H1 (cell line): Measurements from ENCODE around the gene UQCC3. TPM values are rescaled to one million over a fixed set of nuclear protein-coding genes. Genes with fewer than 3 reads are reported as not detected.

Experiments used
- CTCF ChIA-PET: fragments of 300-600 bp; sonication (Branson Sonifier 250); formaldehyde crosslinking; loops from one replicate; lab custom pipeline; 2021; ENCODE audit not compliant: partially characterized antibody; lab: Charles Lee
- POLR2A ChIA-PET: fragments of 300-600 bp; sonication (Branson Sonifier 250); formaldehyde crosslinking; loops from one replicate; lab custom pipeline; 2021; ENCODE audit warnings: inconsistent platforms; ENCODE audit not compliant: partially characterized antibody; lab: Charles Lee
- DNase-seq, 2 experiments: peaks; one replicate each; pipeline versions ENCODE4 v3.0.0 to v3.0.0-alpha.2; 2010 to 2022; ENCODE audit warnings: low spot score in 2 of 2, low read depth in 1 of 2, mixed read lengths in 1 of 2
- FAIRE-seq: peaks from 2 replicates; lab custom pipeline; 2011; peaks lifted over from hg19 to GRCh38; lab: Jason Lieb, UNC
- H2AFZ ChIP-seq: 2 replicates; pipeline ENCODE4 v1.8.1; 2012; ENCODE audit warnings: low read length, inconsistent platforms
- H2AK5ac ChIP-seq: 2 replicates; pipeline ENCODE4 v1.6.1; 2013; ENCODE audit warnings: low read depth, low read length
- H2BK120ac ChIP-seq: replicated peaks from 2 replicates; pipeline ENCODE3; 2013; ENCODE audit warnings: low read depth, low read length, inconsistent platforms
- H2BK12ac ChIP-seq: 2 replicates; pipeline ENCODE4 v1.6.1; 2013; ENCODE audit warnings: low read depth, low read length
- H2BK15ac ChIP-seq: 2 replicates; pipeline ENCODE4 v1.6.1; 2013; ENCODE audit warnings: low read length
- H2BK20ac ChIP-seq: 2 replicates; pipeline ENCODE4 v1.6.1; 2013; ENCODE audit warnings: low read length
- H2BK5ac ChIP-seq: 2 replicates; pipeline ENCODE4 v1.6.1; 2013; ENCODE audit warnings: low read depth, low read length
- H3K14ac ChIP-seq: 2 replicates; pipeline ENCODE4 v1.6.1; 2013; ENCODE audit warnings: inconsistent platforms; ENCODE audit not compliant: insufficient read length
- H3K18ac ChIP-seq: 2 replicates; pipeline ENCODE4 v1.6.1; 2013; ENCODE audit warnings: low read length; ENCODE audit errors: extremely low read depth
- H3K23ac ChIP-seq: 2 replicates; pipeline ENCODE4 v1.6.1; 2013; ENCODE audit warnings: inconsistent platforms; ENCODE audit not compliant: insufficient read length
- H3K23me2 ChIP-seq: 2 replicates; pipeline ENCODE4 v1.6.1; 2013; ENCODE audit warnings: low read depth, low read length
- H3K27ac ChIP-seq: 2 replicates; pipeline ENCODE4 v1.6.1; 2011; ENCODE audit warnings: low read depth, low read length, inconsistent platforms
- H3K27me3 ChIP-seq, 4 experiments: replicated peaks in 1 of 4; 1 replicate in 1 of 4; 2 replicates in 3 of 4; pipeline versions ENCODE4 v1.6.1 to v1.8.1; 2011 to 2013; ENCODE audit warnings: low read length in 3 of 4, mild to moderate bottlenecking in 3 of 4, inconsistent platforms in 2 of 4, mixed read lengths in 2 of 4, moderate library complexity in 1 of 4; ENCODE audit not compliant: control insufficient read depth in 3 of 4, insufficient read depth in 3 of 4; ENCODE audit errors: extremely low read depth in 1 of 4
- H3K36me3 ChIP-seq, 4 experiments: 2 replicates each; pipeline versions ENCODE4 v1.6.1 to v1.8.1; 2011 to 2013; ENCODE audit warnings: mild to moderate bottlenecking in 4 of 4, low read length in 3 of 4, moderate library complexity in 2 of 4, control low read depth in 1 of 4, inconsistent platforms in 1 of 4; ENCODE audit not compliant: insufficient read depth in 4 of 4, control insufficient read depth in 2 of 4
- H3K4ac ChIP-seq: replicated peaks from 2 replicates; pipeline ENCODE3; 2013; ENCODE audit warnings: low read length, low read depth, mixed read lengths, inconsistent platforms; ENCODE audit not compliant: insufficient read length
- H3K4me1 ChIP-seq, 4 experiments: replicated peaks in 1 of 4; 1 replicate in 1 of 4; 2 replicates in 3 of 4; pipeline versions ENCODE4 v1.6.1 to v1.8.1; 2011 to 2013; ENCODE audit warnings: low read length in 3 of 4, inconsistent platforms in 2 of 4, mixed read lengths in 1 of 4; ENCODE audit not compliant: insufficient read depth in 4 of 4, control insufficient read depth in 3 of 4
- H3K4me2 ChIP-seq, 2 experiments: 2 replicates each; pipeline versions ENCODE4 v1.6.1 to v1.8.1; 2011 to 2013; ENCODE audit warnings: low read depth in 2 of 2, low read length in 2 of 2, control low read depth in 1 of 2, inconsistent platforms in 1 of 2, mild to moderate bottlenecking in 1 of 2; ENCODE audit not compliant: insufficient read depth in 1 of 2
- H3K4me3 ChIP-seq, 4 experiments: fragments of 200-600, 300-600 bp in 1 of 4; sonication (generic), shearing (Covaris generic), sonication (Bioruptor Twin) in 1 of 4; 2 replicates each; pipeline versions ENCODE4 v1.5.1 to v1.8.1; 2011 to 2016; ENCODE audit warnings: low read length in 4 of 4, low read depth in 3 of 4, control low read depth in 2 of 4, inconsistent platforms in 2 of 4, mild to moderate bottlenecking in 2 of 4, mixed read lengths in 1 of 4, moderate library complexity in 1 of 4; ENCODE audit not compliant: insufficient read depth in 2 of 4; ENCODE audit errors: extremely low read depth in 1 of 4
- H3K56ac ChIP-seq: replicated peaks from 2 replicates; pipeline ENCODE3; 2013; ENCODE audit warnings: low read depth, mild to moderate bottlenecking, mixed read lengths, low read length, inconsistent platforms; ENCODE audit not compliant: insufficient read length
- H3K79me1 ChIP-seq: 2 replicates; pipeline ENCODE4 v1.6.1; 2013; ENCODE audit warnings: low read depth, low read length, control low read depth
- H3K79me2 ChIP-seq, 2 experiments: 2 replicates each; pipeline versions ENCODE4 v1.6.1 to v1.8.1; 2012 to 2013; ENCODE audit warnings: low read length in 2 of 2, mild to moderate bottlenecking in 2 of 2, inconsistent platforms in 1 of 2; ENCODE audit not compliant: insufficient read depth in 2 of 2, control insufficient read depth in 1 of 2
- H3K9ac ChIP-seq, 4 experiments: replicated peaks in 1 of 4; 1 replicate in 1 of 4; 2 replicates in 3 of 4; pipeline versions ENCODE4 v1.6.1 to v1.8.1; 2011 to 2013; ENCODE audit warnings: low read depth in 3 of 4, low read length in 3 of 4, control low read depth in 2 of 4, mild to moderate bottlenecking in 2 of 4, moderate library complexity in 2 of 4, inconsistent platforms in 1 of 4; ENCODE audit errors: extremely low read depth in 1 of 4
- H3K9me3 ChIP-seq, 2 experiments: 2 replicates each; pipeline versions ENCODE4 v1.6.1 to v1.8.1; 2012 to 2013; ENCODE audit warnings: mild to moderate bottlenecking in 2 of 2, moderate library complexity in 2 of 2, control low read depth in 1 of 2, inconsistent platforms in 1 of 2, low read depth in 1 of 2, low read length in 1 of 2, mixed read lengths in 1 of 2; ENCODE audit not compliant: insufficient read depth in 2 of 2
- H4K20me1 ChIP-seq, 2 experiments: replicated peaks in 1 of 2; 2 replicates each; pipeline versions ENCODE3 to v1.8.1; 2011 to 2013; ENCODE audit warnings: inconsistent platforms in 2 of 2, low read length in 2 of 2, mild to moderate bottlenecking in 1 of 2; ENCODE audit not compliant: insufficient read depth in 2 of 2, control insufficient read depth in 1 of 2
- H4K5ac ChIP-seq: 2 replicates; pipeline ENCODE4 v1.6.1; 2013; ENCODE audit warnings: low read length, low read depth, mixed read lengths, inconsistent platforms; ENCODE audit not compliant: insufficient read length
- H4K8ac ChIP-seq: 2 replicates; pipeline ENCODE4 v1.8.0; 2013; ENCODE audit warnings: mild to moderate bottlenecking, moderate library complexity, low read length, inconsistent platforms; ENCODE audit not compliant: insufficient read depth; ENCODE audit errors: extremely low read depth
- H4K91ac ChIP-seq: replicated peaks from 2 replicates; pipeline ENCODE3; 2013; ENCODE audit warnings: low read length, mixed read lengths, inconsistent platforms; ENCODE audit not compliant: insufficient read length
- POLR2A ChIP-seq, 2 experiments: IDR thresholded peaks; 1 replicate in 1 of 2; 2 replicates in 1 of 2; pipeline ENCODE4 v1.6.1; 2011; ENCODE audit warnings: low read depth in 2 of 2, low read length in 2 of 2, mild to moderate bottlenecking in 2 of 2; ENCODE audit errors: control extremely low read depth in 1 of 2
- SUZ12 ChIP-seq: fragments of 200-600 bp; sonication (generic); IDR thresholded peaks from 2 replicates; pipeline ENCODE4 v1.6.1; 2012; ENCODE audit warnings: mild to moderate bottlenecking, inconsistent platforms, low read length, moderate library complexity, mixed read lengths
- WGBS, 2 experiments: shearing (Covaris generic) in 1 of 2; methylation state at CpG; one replicate each; pipeline versions ENCODE4 v1.1.6 to v1.1.7; 2013 to 2015; ENCODE audit warnings: low lambda C conversion rate in 2 of 2, mixed read lengths in 2 of 2, inconsistent platforms in 1 of 2, low coverage in 1 of 2, missing lambda C conversion rate in 1 of 2; ENCODE audit not compliant: insufficient replicate concordance in 2 of 2, insufficient coverage in 1 of 2, insufficient read length in 1 of 2; ENCODE audit errors: extremely low coverage in 1 of 2, missing lambda C conversion rate in 1 of 2; 5-methylcytosine and 5-hydroxymethylcytosine counted together
- polyA plus RNA-seq, 7 experiments: library from polyadenylated mRNA; depleted of rRNA in 3 of 7; stranded (reverse) in 5 of 7; unstranded in 2 of 7; fragments of >200 nt in 5 of 7; fragments of 200-250 nt in 2 of 7; gene quantifications; 1 replicate in 5 of 7; 2 replicates in 1 of 7; 4 replicates in 1 of 7; pipeline versions ENCODE4 v1.2.1 to v1.2.3, GENCODE V29; 2011 to 2013; ENCODE audit warnings: missing spikeins in 2 of 7, mixed read lengths in 2 of 7
- total RNA-seq: library from RNA; stranded (reverse); fragmentation: NEBNext Ultra II Directional; extraction: Animal tissue kit (Norgen Biotek cat#: 25700); gene quantifications from 2 replicates; pipeline ENCODE4 v1.2.1, GENCODE V29; 2021

Gene UQCC3
- total and polyA plus RNA-seq, 2 of the 8 experiments (the other 6 are each of a cell fraction or from before 2014, with no cell fraction given), result 14.2 to 15.7 TPM

DNA sequence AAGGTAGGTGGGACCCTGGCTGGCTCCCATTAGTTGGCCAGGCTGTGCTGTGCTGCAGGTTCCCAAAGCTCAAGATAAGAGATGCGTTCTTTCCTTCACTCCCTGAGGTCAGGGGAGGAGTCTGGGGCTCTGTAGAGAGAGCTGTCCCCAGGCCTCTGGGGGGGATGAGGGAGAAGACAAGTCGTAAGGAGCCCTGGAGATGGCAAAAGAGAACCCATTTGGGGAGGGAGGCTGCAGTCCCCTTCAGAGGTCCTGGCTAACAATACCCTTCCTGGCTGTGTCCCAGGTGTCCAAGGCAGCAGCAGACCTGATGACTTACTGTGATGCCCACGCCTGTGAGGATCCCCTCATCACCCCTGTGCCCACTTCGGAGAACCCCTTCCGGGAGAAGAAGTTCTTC lies 36.9 kb downstream of the UQCC3 start:
- no peak overlapping the region for H2AFZ ChIP-seq
- no peaks in the 10 kb centered on the region for H4K20me1 ChIP-seq
- H3K14ac ChIP-seq, result no peak overlapping the region
- no peak overlapping the region for H3K4ac ChIP-seq
- no peak for TF ChIP-seq POLR2A (IDR thresholded peaks at IDR 0.05; ENCODE audit: control extremely low read depth in 1 of 2, low read depth in 2 of 2, low read length in 2 of 2)
- TF ChIP-seq SUZ12, result peak; percentile 28; the same call in 1 of the 2 replicates
- H2BK120ac ChIP-seq, result no peak overlapping the region
- H3K79me2 ChIP-seq, result peaks cover 0 to 7% of the 10 kb centered on the region in 2 experiments; a peak in 1 of 4 replicates
- no peak overlapping the region for H4K5ac ChIP-seq
- no peak for FAIRE-seq
- H2BK15ac ChIP-seq, result 0 out of 2 replicates have a peak overlapping the region, but pooled peaks have one; percentile 50
- no peak overlapping the region for H4K91ac ChIP-seq
- H2BK5ac ChIP-seq, result peak overlapping the region; percentile 82; the same call in 1 of the 2 replicates
- ChIA-PET POLR2A (interaction anchor here (0.7 to 61.4 kb wide), 31 partner anchors 8 to 172 kb away, joined by 3 to 2041 read pairs (median 9); partner anchors contain the start of genes B3GAT3, C11orf98, CSKMT and EEF1G), CTCF (interaction anchor here (0.7 to 3.8 kb wide), 9 partner anchors 14 to 364 kb away, joined by 3 to 21 read pairs (median 4); partner anchors contain the start of genes LBHD1, LRRN4CL, UBXN1 and UQCC3)
- H3K36me3 ChIP-seq, result peaks cover 11 to 29% (median 15%) of the 10 kb centered on the region in 4 experiments
- H3K79me1 ChIP-seq, result no peaks in the 10 kb centered on the region; the same call in 1 of the 2 replicates
- peak overlapping the region; percentile 25; the same call in 1 of the 2 replicates for H2AK5ac ChIP-seq
- peak overlapping the region; percentile 99 for H3K4me2 ChIP-seq
- H3K56ac ChIP-seq, result no peak overlapping the region
- peaks cover 7 to 34% (median 20%) of the 10 kb centered on the region in 4 experiments for H3K4me1 ChIP-seq
- no peak overlapping the region for H3K23ac ChIP-seq
- no peaks in the 10 kb centered on the region for H3K9me3 ChIP-seq
- WGBS, 2 experiments, result 70% methylated on average over 5 of the region's 5 CpGs; no CpG with 5 or more reads in 1 of the 2 experiments
- H3K27me3 ChIP-seq, result no peaks in the 10 kb centered on the region
- H3K27ac ChIP-seq, result peak overlapping the region; percentile 78; the same call in 1 of the 2 replicates
- peak overlapping the region; percentile 68 to 89 (median 84) for H3K4me3 ChIP-seq
- DNase-seq, result no peak
- H2BK20ac ChIP-seq, result no peak overlapping the region
- H3K9ac ChIP-seq, result peak overlapping the region in 2 of 4 experiments; percentile 13 to 74; a peak in 2 of 7 replicates
- peaks cover 22% of the 10 kb centered on the region for H3K23me2 ChIP-seq
- H2BK12ac ChIP-seq, result 0 out of 2 replicates have a peak overlapping the region, but pooled peaks have one; percentile 85
- peak overlapping the region; percentile 79; the same call in 1 of the 2 replicates for H3K18ac ChIP-seq
- no peak overlapping the region for H4K8ac ChIP-seq
